Measurements from ENCODE around the gene FNDC3A. TPM values are rescaled to one million over a fixed set of nuclear protein-coding genes. Genes with fewer than 3 reads are reported as not detected.
"Not testable (repeated sequence)": the region's sequence is repeated elsewhere in the genome, so short reads cannot be mapped to it uniquely, and the experiment has no call there.

FNDC3A gene
- polyA plus RNA-seq, 1 donor = 60.1 TPM

DNA sequence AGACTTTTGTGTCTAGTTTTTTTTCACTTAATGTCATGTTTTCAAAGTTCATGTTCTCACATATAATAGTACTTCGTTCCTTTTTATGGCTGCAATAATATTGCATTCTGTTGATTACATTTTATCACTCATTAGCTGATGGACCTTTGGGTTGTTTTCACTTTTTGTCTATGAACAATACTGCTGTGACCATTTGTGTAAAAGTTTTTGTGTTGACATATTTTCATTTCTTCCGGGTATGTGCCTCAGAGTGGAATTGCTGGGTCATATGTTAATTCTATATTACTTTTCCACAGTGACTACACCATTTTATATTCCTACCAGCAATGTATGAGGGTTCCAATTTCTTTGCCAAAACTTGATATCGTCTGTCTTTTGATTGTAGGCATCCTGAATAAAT is 158.6 kb downstream of the FNDC3A start:
- no peaks in the 10 kb centered on the region for H3K9me3 ChIP-seq (ENCODE audit: control insufficient read depth, low read depth, low read length)
- no peaks in the 10 kb centered on the region for H3K27me3 ChIP-seq (ENCODE audit: control insufficient read depth, insufficient read depth, low read length)
- WGBS (ENCODE audit: insufficient coverage, low lambda C conversion rate) = 25% methylated on average over 1 of the region's 3 CpGs
- H3K36me3 ChIP-seq (ENCODE audit: control insufficient read depth, insufficient read depth, low read length) = peaks cover 47% of the 10 kb centered on the region
- no peak overlapping the region for H3K27ac ChIP-seq (ENCODE audit: low read length)
- no peak overlapping the region for H3K4me3 ChIP-seq (ENCODE audit: low read length)
- peaks cover 8% of the 10 kb centered on the region for H3K4me1 ChIP-seq (ENCODE audit: control insufficient read depth, insufficient read depth, low read length)
- peak in 1 of 2 donors; percentile 69 for DNase-seq

DNA sequence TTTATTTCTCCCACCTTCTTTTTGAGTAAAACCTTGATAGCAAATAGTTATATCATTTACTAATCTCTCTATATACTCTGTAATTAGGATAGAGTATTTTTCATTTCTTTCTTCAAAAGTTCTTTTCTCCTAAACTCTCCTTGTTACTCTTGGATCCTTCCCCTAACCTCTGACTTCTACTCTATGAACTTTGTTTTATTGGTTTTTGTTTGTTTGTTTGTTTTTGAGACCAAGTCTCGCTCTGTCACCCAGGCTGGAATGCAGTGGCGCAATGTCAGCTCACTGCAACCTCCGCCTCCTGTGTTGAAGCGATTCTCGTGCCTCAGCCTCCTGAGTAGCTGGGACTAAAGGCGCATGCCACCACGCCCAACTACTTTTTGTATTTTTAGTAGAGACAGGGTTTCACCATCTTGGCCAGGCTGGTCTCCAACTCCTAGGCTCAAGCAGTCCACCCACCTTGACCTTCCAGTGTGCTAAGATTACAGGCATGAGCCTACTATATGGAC is 161.5 kb downstream of the FNDC3A start:
- not testable (repeated sequence) for DNase-seq; H3K27ac ChIP-seq (ENCODE audit: low read length); H3K27me3 ChIP-seq (ENCODE audit: control insufficient read depth, insufficient read depth, low read length); H3K4me3 ChIP-seq (ENCODE audit: low read length); H3K4me1 ChIP-seq (ENCODE audit: control insufficient read depth, insufficient read depth, low read length); H3K9me3 ChIP-seq (ENCODE audit: control insufficient read depth, low read depth, low read length)
- H3K36me3 ChIP-seq (ENCODE audit: control insufficient read depth, insufficient read depth, low read length) = peaks cover 41% of the 10 kb centered on the region
- no CpG with 5 or more reads among the region's 7 CpGs for whole genome bisulfite sequencing (ENCODE audit: insufficient coverage, low lambda C conversion rate)

DNA sequence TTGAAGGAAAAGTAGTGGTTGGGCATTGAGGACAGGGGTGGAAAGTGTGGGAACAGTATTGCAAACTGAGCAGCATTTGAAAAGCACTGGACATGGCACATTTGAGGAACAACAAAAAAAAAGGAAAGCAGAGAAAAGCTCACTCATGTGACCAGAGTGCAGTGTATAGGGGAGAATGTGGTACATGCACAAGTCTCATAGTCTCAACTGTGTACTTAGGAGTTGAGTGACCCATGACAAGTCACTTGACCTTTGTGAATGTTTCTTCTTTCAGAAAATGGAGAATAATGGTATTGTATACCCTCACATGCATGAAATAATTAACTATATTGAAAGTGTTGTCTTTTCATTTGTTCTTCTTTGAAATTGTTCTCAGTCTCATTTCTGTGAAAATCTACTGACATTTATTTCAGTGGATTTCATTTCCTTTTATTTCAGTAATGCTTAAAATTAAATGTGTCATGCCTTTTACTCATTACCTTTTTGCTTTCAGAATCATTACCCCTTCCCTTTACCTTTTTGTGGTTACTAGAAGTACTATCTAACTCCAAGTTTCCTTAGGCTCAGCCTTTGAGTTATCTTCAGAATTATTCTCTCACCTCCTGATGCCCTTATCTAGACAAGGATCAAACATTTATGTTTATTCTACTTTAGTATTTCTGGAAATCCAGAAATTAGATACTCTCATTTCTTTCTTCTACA is 165.3 kb downstream of the FNDC3A start:
- Histone ChIP-seq H3K27me3 (ENCODE audit: control insufficient read depth, insufficient read depth, low read length) (no peaks in the 10 kb centered on the region), H3K27ac (ENCODE audit: low read length) (no peak overlapping the region), H3K36me3 (ENCODE audit: control insufficient read depth, insufficient read depth, low read length) (peaks cover 39% of the 10 kb centered on the region), H3K9me3 (ENCODE audit: control insufficient read depth, low read depth, low read length) (no peaks in the 10 kb centered on the region), H3K4me1 (ENCODE audit: control insufficient read depth, insufficient read depth, low read length) (no peaks in the 10 kb centered on the region), H3K4me3 (ENCODE audit: low read length) (no peak overlapping the region)
- no peak for DNase-seq

DNA sequence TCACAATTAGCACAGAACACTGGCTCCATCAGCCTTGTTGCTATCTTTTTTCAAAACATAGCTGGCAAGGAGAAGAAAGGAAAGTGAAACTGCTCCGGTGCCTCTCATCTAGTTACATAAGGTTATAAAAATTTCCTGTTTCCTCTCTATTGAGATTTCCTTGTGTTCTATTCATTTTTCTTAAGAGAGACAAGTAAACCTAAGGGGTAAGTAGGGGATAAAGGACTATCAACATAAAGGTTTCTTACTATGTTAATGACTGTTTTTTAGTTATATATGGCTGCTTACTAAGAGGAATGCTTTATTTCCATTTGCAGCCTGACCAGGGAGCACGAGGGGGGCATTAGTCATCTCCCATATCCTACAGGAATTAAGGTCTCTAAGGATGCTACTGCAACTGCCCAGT is 171.2 kb downstream of the FNDC3A start:
- Histone ChIP-seq H3K9me3 (ENCODE audit: control insufficient read depth, low read depth, low read length) (peaks cover 3% of the 10 kb centered on the region), H3K4me3 (ENCODE audit: low read length) (no peak overlapping the region), H3K4me1 (ENCODE audit: control insufficient read depth, insufficient read depth, low read length) (no peaks in the 10 kb centered on the region), H3K27ac (ENCODE audit: low read length) (peak overlapping the region; percentile 40), H3K36me3 (ENCODE audit: control insufficient read depth, insufficient read depth, low read length) (peaks cover 43% of the 10 kb centered on the region), H3K27me3 (ENCODE audit: control insufficient read depth, insufficient read depth, low read length) (no peaks in the 10 kb centered on the region)
- peak in 1 of 2 donors; percentile 59 for DNase-seq
- WGBS (ENCODE audit: insufficient coverage, low lambda C conversion rate) = no CpG with 5 or more reads among the region's 2 CpGs

DNA sequence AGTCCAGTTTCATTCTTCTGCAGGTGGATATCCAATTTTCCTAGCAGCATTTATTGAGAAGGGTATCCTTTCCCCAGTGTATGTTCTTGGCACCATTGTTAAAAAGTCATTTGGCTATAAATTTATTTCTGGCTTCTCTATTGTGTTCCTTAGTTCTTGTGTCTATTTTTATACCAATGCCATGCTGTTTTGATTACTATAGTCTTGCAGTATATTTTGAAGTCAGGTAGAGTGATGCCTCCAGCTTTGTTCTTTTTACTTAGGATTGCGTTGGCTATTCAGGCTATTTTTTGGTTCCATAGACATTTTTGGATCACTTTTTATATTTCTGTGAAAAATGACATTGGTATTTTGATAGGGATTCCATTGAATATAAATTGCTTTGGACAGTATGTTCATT is 172.7 kb downstream of the FNDC3A start:
- no peak overlapping the region for H3K4me3 ChIP-seq (ENCODE audit: low read length)
- H3K36me3 ChIP-seq (ENCODE audit: control insufficient read depth, insufficient read depth, low read length) = peaks cover 36% of the 10 kb centered on the region
- whole genome bisulfite sequencing (ENCODE audit: insufficient coverage, low lambda C conversion rate) = no CpG with 5 or more reads among the region's 1 CpG
- H3K4me1 ChIP-seq (ENCODE audit: control insufficient read depth, insufficient read depth, low read length) = no peaks in the 10 kb centered on the region
- DNase-seq = no peak
- H3K27ac ChIP-seq (ENCODE audit: low read length) = no peak overlapping the region
- H3K9me3 ChIP-seq (ENCODE audit: control insufficient read depth, low read depth, low read length) = peaks cover 3% of the 10 kb centered on the region
- H3K27me3 ChIP-seq (ENCODE audit: control insufficient read depth, insufficient read depth, low read length) = no peaks in the 10 kb centered on the region

DNA sequence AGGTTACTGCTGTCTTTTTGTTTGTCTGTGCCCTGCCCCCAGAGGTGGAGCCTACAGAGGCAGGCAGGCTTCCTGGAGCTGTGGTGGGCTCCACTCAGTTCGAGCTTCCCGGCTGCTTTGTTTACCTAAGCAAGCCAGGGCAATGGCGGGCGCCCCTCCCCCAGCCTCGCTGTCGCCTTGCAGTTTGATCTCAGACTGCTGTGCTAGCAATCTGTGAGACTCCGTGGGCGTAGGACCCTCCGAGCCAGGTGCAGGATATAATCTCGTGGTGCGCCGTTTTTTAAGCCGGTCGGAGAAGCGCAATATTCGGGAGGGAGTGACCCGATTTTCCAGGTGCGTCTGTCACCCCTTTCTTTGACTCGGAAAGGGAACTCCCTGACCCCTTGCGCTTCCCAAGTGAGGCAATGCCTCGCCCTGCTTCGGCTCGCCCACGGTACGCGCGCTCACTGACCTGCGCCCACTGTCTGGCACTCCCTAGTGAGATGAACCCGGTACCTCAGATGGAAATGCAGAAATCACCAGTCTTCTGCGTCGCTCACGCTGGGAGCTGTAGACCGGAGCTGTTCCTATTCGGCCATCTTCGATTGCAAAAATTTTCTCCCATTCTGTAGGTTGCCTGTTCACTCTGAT is 182.4 kb downstream of the FNDC3A start:
- H3K4me1 ChIP-seq (ENCODE audit: control insufficient read depth, insufficient read depth, low read length); H3K27ac ChIP-seq (ENCODE audit: low read length); DNase-seq; H3K36me3 ChIP-seq (ENCODE audit: control insufficient read depth, insufficient read depth, low read length); H3K4me3 ChIP-seq (ENCODE audit: low read length); H3K9me3 ChIP-seq (ENCODE audit: control insufficient read depth, low read depth, low read length); H3K27me3 ChIP-seq (ENCODE audit: control insufficient read depth, insufficient read depth, low read length): not testable (repeated sequence)
- no CpG with 5 or more reads among the region's 35 CpGs for WGBS (ENCODE audit: insufficient coverage, low lambda C conversion rate)

DNA sequence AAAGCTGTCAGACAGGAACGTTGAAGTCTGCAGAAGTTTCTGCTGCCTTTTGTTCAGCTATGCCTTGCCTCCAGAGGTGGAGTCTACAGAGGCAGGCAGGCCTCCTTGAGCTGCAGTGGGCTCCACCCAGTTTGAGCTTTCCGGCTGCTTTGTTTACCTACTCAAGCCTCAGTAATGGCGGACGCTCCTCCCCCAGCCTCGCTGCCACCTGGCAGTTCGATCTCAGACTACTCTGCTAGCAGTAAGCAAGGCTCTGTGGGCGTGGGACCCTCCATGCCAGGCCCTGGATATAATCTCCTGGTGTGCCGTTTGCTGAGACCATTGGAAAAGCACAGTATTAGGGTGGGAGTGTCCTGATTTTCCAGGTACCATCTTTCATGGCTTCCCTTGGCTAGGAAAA is 187.4 kb downstream of the FNDC3A start:
- not testable (repeated sequence) for H3K27me3 ChIP-seq (ENCODE audit: control insufficient read depth, insufficient read depth, low read length); H3K27ac ChIP-seq (ENCODE audit: low read length); H3K4me1 ChIP-seq (ENCODE audit: control insufficient read depth, insufficient read depth, low read length); DNase-seq; H3K4me3 ChIP-seq (ENCODE audit: low read length)
- WGBS (ENCODE audit: insufficient coverage, low lambda C conversion rate) = no CpG with 5 or more reads among the region's 8 CpGs
- peaks cover 16% of the 10 kb centered on the region for H3K9me3 ChIP-seq (ENCODE audit: control insufficient read depth, low read depth, low read length)
- H3K36me3 ChIP-seq (ENCODE audit: control insufficient read depth, insufficient read depth, low read length) = peaks cover 34% of the 10 kb centered on the region

DNA sequence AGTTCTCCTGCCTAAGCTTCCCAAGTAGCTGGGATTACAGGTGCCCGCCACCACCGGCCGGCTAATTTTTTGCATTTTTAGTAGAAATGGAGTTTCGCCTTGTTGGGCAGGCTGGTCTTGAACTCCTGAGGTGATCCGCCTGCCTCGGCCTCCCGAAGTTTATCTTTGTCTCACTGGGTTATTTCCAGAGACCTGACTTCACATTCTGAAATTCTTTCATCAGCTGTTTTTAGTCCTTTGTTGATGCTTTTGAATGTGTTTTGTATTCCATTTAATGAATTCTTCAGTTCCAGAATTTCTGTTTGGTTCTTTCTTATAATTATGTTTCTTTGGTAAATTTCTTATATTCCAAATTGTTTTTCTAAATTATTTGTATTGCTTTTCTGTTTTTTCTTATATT is 189.0 kb downstream of the FNDC3A start:
- DNase-seq = no peak
- WGBS (ENCODE audit: insufficient coverage, low lambda C conversion rate) = no CpG with 5 or more reads among the region's 7 CpGs
- H3K27me3 ChIP-seq (ENCODE audit: control insufficient read depth, insufficient read depth, low read length) = no peaks in the 10 kb centered on the region
- peaks cover 16% of the 10 kb centered on the region for H3K9me3 ChIP-seq (ENCODE audit: control insufficient read depth, low read depth, low read length)
- no peak overlapping the region for H3K4me3 ChIP-seq (ENCODE audit: low read length)
- no peak overlapping the region for H3K27ac ChIP-seq (ENCODE audit: low read length)
- peaks cover 41% of the 10 kb centered on the region for H3K36me3 ChIP-seq (ENCODE audit: control insufficient read depth, insufficient read depth, low read length)
- no peaks in the 10 kb centered on the region for H3K4me1 ChIP-seq (ENCODE audit: control insufficient read depth, insufficient read depth, low read length)

DNA sequence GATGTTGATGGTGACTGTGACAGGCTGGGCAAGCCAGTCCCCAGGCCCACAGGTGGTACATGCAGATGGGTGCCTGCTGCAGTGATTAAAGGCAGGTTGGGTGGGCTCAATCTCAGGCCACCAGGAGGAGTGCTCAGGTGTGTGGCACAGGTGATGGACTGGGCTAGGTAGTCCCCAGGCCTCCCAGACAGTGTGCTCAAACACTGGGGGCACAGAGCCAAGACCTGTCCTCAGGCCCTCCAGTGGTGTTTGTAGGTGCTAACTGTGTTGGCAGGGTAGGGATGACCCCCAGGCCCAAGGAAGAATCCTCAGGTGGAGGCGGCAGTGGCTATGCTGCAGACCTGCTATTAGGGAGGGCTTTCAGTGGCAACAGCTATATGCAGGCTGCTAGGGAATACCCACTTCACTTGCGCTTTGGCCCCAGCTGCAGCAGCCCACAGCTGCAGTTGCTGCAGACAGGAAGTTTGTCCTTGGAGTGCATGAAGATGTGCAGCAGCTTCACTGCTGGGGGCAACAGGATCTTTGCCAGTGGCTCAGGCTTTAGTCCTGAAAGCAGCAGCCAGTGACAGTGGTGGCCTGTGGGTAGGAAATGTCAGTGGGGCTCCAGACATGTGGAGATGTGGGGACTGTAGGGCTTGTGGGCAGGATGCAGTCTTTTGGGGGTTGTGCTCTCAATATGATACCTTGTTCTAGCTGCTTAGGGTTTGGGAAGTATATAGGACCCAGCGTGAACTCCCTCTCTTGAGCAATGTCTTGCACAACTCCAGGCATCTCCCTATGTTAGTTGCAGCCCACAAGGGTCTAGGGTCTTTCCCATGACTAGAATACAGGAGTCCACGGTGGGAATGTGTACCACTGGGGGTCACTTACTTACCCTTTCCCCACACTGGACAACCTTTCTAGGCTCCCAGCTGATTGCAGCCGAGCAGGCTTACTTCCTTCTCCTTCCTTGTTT is 190.4 kb downstream of the FNDC3A start:
- WGBS (ENCODE audit: insufficient coverage, low lambda C conversion rate) = no CpG with 5 or more reads among the region's 5 CpGs
- Histone ChIP-seq H3K9me3 (ENCODE audit: control insufficient read depth, low read depth, low read length) (peaks cover 16% of the 10 kb centered on the region), H3K36me3 (ENCODE audit: control insufficient read depth, insufficient read depth, low read length) (peaks cover 44% of the 10 kb centered on the region), H3K4me3 (ENCODE audit: low read length) (no peak overlapping the region), H3K27ac (ENCODE audit: low read length) (no peak overlapping the region), H3K4me1 (ENCODE audit: control insufficient read depth, insufficient read depth, low read length) (no peaks in the 10 kb centered on the region), H3K27me3 (ENCODE audit: control insufficient read depth, insufficient read depth, low read length) (no peaks in the 10 kb centered on the region)
- DNase-seq = no peak

DNA sequence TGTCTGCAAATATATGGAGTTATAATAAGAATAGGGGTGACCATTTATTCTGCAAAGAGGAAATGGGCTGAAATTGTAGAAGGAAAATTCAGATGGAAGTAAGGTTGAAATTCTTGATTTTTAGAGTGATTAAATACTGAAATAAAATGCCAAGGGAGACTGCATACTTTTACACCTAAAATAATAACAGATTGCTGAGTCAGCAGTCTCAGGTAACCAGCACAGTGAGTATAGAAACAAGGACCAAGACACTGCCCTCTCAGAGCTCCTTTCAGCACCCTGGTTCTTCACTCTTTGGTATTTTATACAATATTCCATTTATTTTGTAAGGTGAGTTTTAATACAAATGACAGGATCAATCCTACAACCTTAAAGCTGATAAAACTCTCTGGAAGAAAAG is 195.6 kb downstream of the FNDC3A start:
- no peak overlapping the region for H3K27ac ChIP-seq (ENCODE audit: low read length)
- no peak overlapping the region for H3K4me3 ChIP-seq (ENCODE audit: low read length)
- H3K9me3 ChIP-seq (ENCODE audit: control insufficient read depth, low read depth, low read length) = no peaks in the 10 kb centered on the region
- no peaks in the 10 kb centered on the region for H3K4me1 ChIP-seq (ENCODE audit: control insufficient read depth, insufficient read depth, low read length)
- no peaks in the 10 kb centered on the region for H3K27me3 ChIP-seq (ENCODE audit: control insufficient read depth, insufficient read depth, low read length)
- peaks cover 30% of the 10 kb centered on the region for H3K36me3 ChIP-seq (ENCODE audit: control insufficient read depth, insufficient read depth, low read length)
- no peak for DNase-seq
